Uterus (tissue), 2 donors: ENCODE results near the gene NR6A1.

Experiments
- POLR2A ChIP-seq, 2 donors: fragments of 450-650 bp; IDR thresholded peaks; one replicate each; pipeline ENCODE4 v1.6.1; 2016; ENCODE audit warnings: antibody characterized with exemption in 2 of 2, mild to moderate bottlenecking in 1 of 2, moderate library complexity in 1 of 2
- TF ChIP-seq, protein P1 (sequence below), 4 experiments: fragments of 200-600 bp in 2 of 4; fragments of 450-650 bp in 2 of 4; sonication (generic) in 2 of 4; IDR thresholded peaks; one replicate each; pipeline ENCODE4 v1.5.1; 2016 to 2019; ENCODE audit warnings: antibody characterized with exemption in 4 of 4, mild to moderate bottlenecking in 2 of 4, moderate library complexity in 1 of 4

- TF ChIP-seq, protein P1, sequence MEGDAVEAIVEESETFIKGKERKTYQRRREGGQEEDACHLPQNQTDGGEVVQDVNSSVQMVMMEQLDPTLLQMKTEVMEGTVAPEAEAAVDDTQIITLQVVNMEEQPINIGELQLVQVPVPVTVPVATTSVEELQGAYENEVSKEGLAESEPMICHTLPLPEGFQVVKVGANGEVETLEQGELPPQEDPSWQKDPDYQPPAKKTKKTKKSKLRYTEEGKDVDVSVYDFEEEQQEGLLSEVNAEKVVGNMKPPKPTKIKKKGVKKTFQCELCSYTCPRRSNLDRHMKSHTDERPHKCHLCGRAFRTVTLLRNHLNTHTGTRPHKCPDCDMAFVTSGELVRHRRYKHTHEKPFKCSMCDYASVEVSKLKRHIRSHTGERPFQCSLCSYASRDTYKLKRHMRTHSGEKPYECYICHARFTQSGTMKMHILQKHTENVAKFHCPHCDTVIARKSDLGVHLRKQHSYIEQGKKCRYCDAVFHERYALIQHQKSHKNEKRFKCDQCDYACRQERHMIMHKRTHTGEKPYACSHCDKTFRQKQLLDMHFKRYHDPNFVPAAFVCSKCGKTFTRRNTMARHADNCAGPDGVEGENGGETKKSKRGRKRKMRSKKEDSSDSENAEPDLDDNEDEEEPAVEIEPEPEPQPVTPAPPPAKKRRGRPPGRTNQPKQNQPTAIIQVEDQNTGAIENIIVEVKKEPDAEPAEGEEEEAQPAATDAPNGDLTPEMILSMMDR (IDR thresholded peaks at IDR 0.05) = no peak
- no peak for TF ChIP-seq POLR2A (IDR thresholded peaks at IDR 0.05)
These were observed 8.4 kb upstream of the NR6A1 start for GRCh38 chr9:124779368-124780059.
